Measurements from ENCODE around the gene LCN12.

Gene LCN12

DNA sequence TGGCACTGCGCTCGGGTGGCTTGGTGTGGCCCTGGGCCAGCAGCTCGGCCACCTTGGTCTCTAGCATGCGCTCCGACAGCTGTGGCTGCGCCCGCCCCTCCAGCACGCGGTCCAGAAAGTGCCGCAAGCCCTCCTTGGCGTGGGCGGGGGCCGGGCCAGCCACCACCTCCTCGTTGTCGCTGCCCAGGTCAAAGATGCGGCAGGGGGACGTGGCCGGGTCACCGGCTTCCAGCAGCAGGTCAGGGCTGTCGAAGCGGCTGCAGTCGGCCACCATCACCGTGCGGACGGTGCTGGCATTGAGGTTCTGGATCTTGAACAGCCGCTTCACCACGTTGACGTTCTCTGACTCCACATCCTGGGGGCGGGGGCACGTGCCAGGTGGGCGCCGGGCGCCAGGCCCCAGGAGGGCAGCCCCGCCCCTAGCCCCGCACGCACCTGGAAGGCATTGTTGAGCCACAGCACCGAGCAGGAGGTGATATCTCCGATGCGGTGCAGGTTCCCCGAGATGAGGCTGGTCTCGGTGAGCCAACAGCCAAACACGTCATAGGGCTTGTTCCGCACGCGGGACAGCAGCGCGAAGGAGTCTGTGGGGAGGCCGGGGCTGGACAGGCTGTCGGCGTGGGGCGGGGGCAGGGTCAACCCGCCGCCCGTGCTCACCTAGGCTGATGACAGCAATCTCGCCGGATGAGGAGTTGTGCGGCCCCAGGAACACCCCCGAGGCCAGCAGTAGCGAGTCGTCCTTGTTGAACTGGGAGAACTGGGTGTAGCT is 9.8 kb upstream of the LCN12 start:
- Histone ChIP-seq H3K4ac (ENCODE audit: low read depth in 1 of 2, low read length in 2 of 2) (no peak overlapping the region), H4K8ac (ENCODE audit: low read length) (peak overlapping the region; percentile 31), H3K4me2 (ENCODE audit: low read length, poor library complexity, severe bottlenecking) (no peak overlapping the region), H3K4me3 (ENCODE audit: insufficient read depth in 1 of 2, low read depth in 1 of 2, low read length in 2 of 2) (peak overlapping the region; percentile 27 to 89), H2AK5ac (ENCODE audit: low read length, severe bottlenecking) (no peak overlapping the region), H3K27me3 (ENCODE audit: control insufficient read depth in 1 of 2, insufficient read depth in 1 of 2, low read length in 2 of 2) (no peaks in the 10 kb centered on the region), H3K4me1 (ENCODE audit: control insufficient read depth, insufficient read depth, low read depth, low read length) (peaks cover 23% of the 10 kb centered on the region), H3K27ac (ENCODE audit: low read length, poor library complexity, severe bottlenecking) (no peak overlapping the region), H3K36me3 (ENCODE audit: control insufficient read depth in 1 of 2, insufficient read depth in 2 of 2, low read depth in 1 of 2, low read length in 2 of 2) (peaks cover 41 to 58% of the 10 kb centered on the region in 2 experiments), H3K9ac (ENCODE audit: low read length) (no peak overlapping the region), H2BK5ac (ENCODE audit: low read depth, low read length, poor library complexity, severe bottlenecking) (no peak overlapping the region), H2BK120ac (ENCODE audit: low read depth, low read length) (no peak overlapping the region), H2AFZ (ENCODE audit: low read depth, low read length) (no peak overlapping the region), H2BK12ac (ENCODE audit: low read length in 2 of 2) (peak overlapping the region in 1 of 2 experiments; percentile 13), H3K14ac (ENCODE audit: low read length in 2 of 2) (no peak overlapping the region), H3K79me1 (replicated peaks; ENCODE audit: low read length, poor library complexity, severe bottlenecking) (peaks cover 32% of the 10 kb centered on the region), H2BK15ac (ENCODE audit: low read depth, poor library complexity, severe bottlenecking) (no peak overlapping the region), H3K18ac (ENCODE audit: low read depth in 1 of 2, low read length in 2 of 2) (no peak overlapping the region), H4K91ac (ENCODE audit: low read length) (peak overlapping the region; percentile 47), H3K9me3 (ENCODE audit: control insufficient read depth, low read length) (no peaks in the 10 kb centered on the region), H3K23ac (ENCODE audit: low read length in 2 of 2) (no peak overlapping the region)
- no peak for DNase-seq
- 97% methylated on average over 60 of the region's 60 CpGs for WGBS

DNA sequence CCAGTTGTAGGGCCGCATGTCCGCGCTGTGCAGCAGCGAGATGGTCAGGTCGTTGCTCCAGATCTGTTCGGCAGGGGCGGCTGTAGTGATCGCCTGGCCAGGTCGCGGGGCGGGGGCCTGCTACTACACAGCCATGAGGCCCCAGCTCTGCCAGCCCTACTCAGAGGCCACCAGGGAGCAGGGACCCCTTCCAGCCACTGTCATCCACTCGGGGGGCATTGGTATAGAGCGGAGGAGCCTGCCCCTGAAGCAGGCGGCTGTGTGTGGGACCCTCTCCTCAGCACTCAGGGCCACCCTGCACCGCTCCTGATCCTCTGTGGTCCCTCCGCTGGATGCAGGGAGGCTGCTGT is 9.2 kb upstream of the LCN12 start:
- peaks cover 41 to 53% of the 10 kb centered on the region in 2 experiments for H3K36me3 ChIP-seq (ENCODE audit: control insufficient read depth in 1 of 2, insufficient read depth in 2 of 2, low read depth in 1 of 2, low read length in 2 of 2)
- no peak overlapping the region for H3K23ac ChIP-seq (ENCODE audit: low read length in 2 of 2)
- no peak overlapping the region for H2AFZ ChIP-seq (ENCODE audit: low read depth, low read length)
- H4K91ac ChIP-seq (ENCODE audit: low read length): no peak overlapping the region
- H3K4ac ChIP-seq (ENCODE audit: low read depth in 1 of 2, low read length in 2 of 2): no peak overlapping the region
- H3K18ac ChIP-seq (ENCODE audit: low read depth in 1 of 2, low read length in 2 of 2): no peak overlapping the region
- H2BK5ac ChIP-seq (ENCODE audit: low read depth, low read length, poor library complexity, severe bottlenecking): no peak overlapping the region
- no peak overlapping the region for H4K8ac ChIP-seq (ENCODE audit: low read length)
- H3K4me3 ChIP-seq (ENCODE audit: insufficient read depth in 1 of 2, low read depth in 1 of 2, low read length in 2 of 2): peak overlapping the region; percentile 89 to 90
- H2BK12ac ChIP-seq (ENCODE audit: low read length in 2 of 2): no peak overlapping the region
- WGBS: 90% methylated on average over 16 of the region's 16 CpGs
- H3K27me3 ChIP-seq (ENCODE audit: control insufficient read depth in 1 of 2, insufficient read depth in 1 of 2, low read length in 2 of 2): no peaks in the 10 kb centered on the region
- H3K4me1 ChIP-seq (ENCODE audit: control insufficient read depth, insufficient read depth, low read depth, low read length): peaks cover 27% of the 10 kb centered on the region
- H3K9ac ChIP-seq (ENCODE audit: low read length): peak overlapping the region; percentile 92
- peak overlapping the region; percentile 13 for H2BK15ac ChIP-seq (ENCODE audit: low read depth, poor library complexity, severe bottlenecking)
- H3K79me1 ChIP-seq (replicated peaks; ENCODE audit: low read length, poor library complexity, severe bottlenecking): peaks cover 26% of the 10 kb centered on the region
- H2BK120ac ChIP-seq (ENCODE audit: low read depth, low read length): no peak overlapping the region
- peak overlapping the region; percentile 69 for H3K4me2 ChIP-seq (ENCODE audit: low read length, poor library complexity, severe bottlenecking)
- no peak overlapping the region for H3K27ac ChIP-seq (ENCODE audit: low read length, poor library complexity, severe bottlenecking)
- H2AK5ac ChIP-seq (ENCODE audit: low read length, severe bottlenecking): no peak overlapping the region
- no peaks in the 10 kb centered on the region for H3K9me3 ChIP-seq (ENCODE audit: control insufficient read depth, low read length)
- no peak overlapping the region for H3K14ac ChIP-seq (ENCODE audit: low read length in 2 of 2)
- DNase-seq: no peak

DNA sequence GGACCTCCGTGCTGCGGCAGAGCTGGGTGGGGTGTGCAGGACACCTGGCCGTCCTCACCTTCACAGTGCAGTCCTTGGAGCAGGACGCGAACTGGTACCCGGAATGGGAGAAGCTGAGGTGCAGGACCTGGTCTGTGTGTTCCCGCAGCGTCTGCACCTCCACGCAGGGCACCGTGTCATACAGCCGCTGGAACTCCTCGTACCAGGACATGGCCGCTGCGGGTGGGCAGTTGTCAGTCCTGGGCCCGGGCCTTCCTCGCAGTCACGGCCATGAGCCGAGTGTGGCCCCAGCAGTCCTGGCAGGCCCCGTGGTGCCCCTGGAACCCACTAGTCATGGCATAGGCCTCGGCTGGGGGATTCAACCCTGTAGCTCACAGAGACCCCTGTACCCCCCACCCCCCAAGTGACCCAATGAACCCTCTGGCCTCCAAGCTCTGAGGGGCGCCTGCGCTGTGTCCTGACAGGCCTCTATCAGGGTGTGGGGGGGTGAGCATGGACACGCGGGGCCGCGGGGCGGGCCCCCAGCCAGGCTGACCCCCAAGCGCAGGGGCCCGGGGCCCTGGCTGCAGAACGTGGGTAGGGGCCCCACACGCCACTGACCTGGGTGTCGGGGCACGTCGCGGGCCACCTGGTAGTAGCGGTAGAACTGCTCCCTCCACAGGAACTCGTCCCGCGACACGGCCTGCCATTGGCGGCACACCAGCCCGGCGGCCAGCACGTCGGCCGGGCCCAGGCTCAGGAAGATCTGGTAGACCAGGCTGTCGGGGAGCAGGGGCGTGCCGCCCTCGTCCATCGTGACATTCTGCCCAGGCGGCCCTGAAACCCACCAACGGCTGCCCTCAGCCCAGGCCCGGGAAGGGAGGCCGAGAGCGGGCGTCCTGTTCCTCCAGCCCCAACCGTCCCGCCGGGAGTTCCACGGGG is 8.5 kb upstream of the LCN12 start:
- H3K4ac ChIP-seq (ENCODE audit: low read depth in 1 of 2, low read length in 2 of 2): peak overlapping the region; percentile 67 to 97
- no peak for DNase-seq
- H2BK15ac ChIP-seq (ENCODE audit: low read depth, poor library complexity, severe bottlenecking): no peak overlapping the region
- peak overlapping the region; percentile 83 for H2BK120ac ChIP-seq (ENCODE audit: low read depth, low read length)
- peaks cover 41 to 49% of the 10 kb centered on the region in 2 experiments for H3K36me3 ChIP-seq (ENCODE audit: control insufficient read depth in 1 of 2, insufficient read depth in 2 of 2, low read depth in 1 of 2, low read length in 2 of 2)
- no peak overlapping the region for H2AK5ac ChIP-seq (ENCODE audit: low read length, severe bottlenecking)
- H3K27me3 ChIP-seq (ENCODE audit: control insufficient read depth in 1 of 2, insufficient read depth in 1 of 2, low read length in 2 of 2): no peaks in the 10 kb centered on the region
- peak overlapping the region in 1 of 2 experiments; percentile 70 for H2BK12ac ChIP-seq (ENCODE audit: low read length in 2 of 2)
- H3K9me3 ChIP-seq (ENCODE audit: control insufficient read depth, low read length): no peaks in the 10 kb centered on the region
- peak overlapping the region; percentile 89 to 90 for H3K4me3 ChIP-seq (ENCODE audit: insufficient read depth in 1 of 2, low read depth in 1 of 2, low read length in 2 of 2)
- peak overlapping the region; percentile 92 for H3K9ac ChIP-seq (ENCODE audit: low read length)
- WGBS: 29% methylated on average over 51 of the region's 61 CpGs
- H3K23ac ChIP-seq (ENCODE audit: low read length in 2 of 2): peak overlapping the region; percentile 79 to 97
- peak overlapping the region; percentile 88 to 95 for H3K18ac ChIP-seq (ENCODE audit: low read depth in 1 of 2, low read length in 2 of 2)
- H4K91ac ChIP-seq (ENCODE audit: low read length): peak overlapping the region; percentile 95
- H2BK5ac ChIP-seq (ENCODE audit: low read depth, low read length, poor library complexity, severe bottlenecking): peak overlapping the region; percentile 9
- H3K14ac ChIP-seq (ENCODE audit: low read length in 2 of 2): peak overlapping the region in 1 of 2 experiments; percentile 98
- peaks cover 30% of the 10 kb centered on the region for H3K4me1 ChIP-seq (ENCODE audit: control insufficient read depth, insufficient read depth, low read depth, low read length)
- H3K79me1 ChIP-seq (replicated peaks; ENCODE audit: low read length, poor library complexity, severe bottlenecking): peaks cover 25% of the 10 kb centered on the region
- H2AFZ ChIP-seq (ENCODE audit: low read depth, low read length): no peak overlapping the region
- H3K4me2 ChIP-seq (ENCODE audit: low read length, poor library complexity, severe bottlenecking): peak overlapping the region; percentile 69
- H4K8ac ChIP-seq (ENCODE audit: low read length): peak overlapping the region; percentile 53
- H3K27ac ChIP-seq (ENCODE audit: low read length, poor library complexity, severe bottlenecking): no peak overlapping the region

DNA sequence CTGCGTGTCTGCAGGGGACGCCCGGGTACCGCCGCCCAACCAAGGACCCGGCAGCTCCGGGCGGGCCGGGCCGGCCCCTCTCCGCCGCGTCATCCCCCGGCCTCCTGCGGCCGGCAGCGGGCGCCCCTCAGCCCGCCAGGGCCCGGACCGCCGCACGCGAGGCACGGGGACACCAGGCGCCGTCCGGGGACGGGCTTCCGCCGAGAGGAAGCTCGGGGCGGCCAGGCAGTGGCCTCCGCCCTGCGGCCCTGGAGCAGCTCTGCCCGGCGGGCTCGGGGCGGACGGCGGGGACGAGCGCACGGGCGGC is 7.9 kb upstream of the LCN12 start:
- H3K9ac ChIP-seq (ENCODE audit: low read length): peak overlapping the region; percentile 92
- peak overlapping the region; percentile 89 to 90 for H3K4me3 ChIP-seq (ENCODE audit: insufficient read depth in 1 of 2, low read depth in 1 of 2, low read length in 2 of 2)
- peaks cover 38 to 48% of the 10 kb centered on the region in 2 experiments for H3K36me3 ChIP-seq (ENCODE audit: control insufficient read depth in 1 of 2, insufficient read depth in 2 of 2, low read depth in 1 of 2, low read length in 2 of 2)
- WGBS: 0% methylated on average over 19 of the region's 45 CpGs
- peak overlapping the region; percentile 67 to 97 for H3K4ac ChIP-seq (ENCODE audit: low read depth in 1 of 2, low read length in 2 of 2)
- H2BK12ac ChIP-seq (ENCODE audit: low read length in 2 of 2): no peak overlapping the region
- peak overlapping the region; percentile 81 for H2BK5ac ChIP-seq (ENCODE audit: low read depth, low read length, poor library complexity, severe bottlenecking)
- H3K9me3 ChIP-seq (ENCODE audit: control insufficient read depth, low read length): no peaks in the 10 kb centered on the region
- peak overlapping the region; percentile 32 for H2AFZ ChIP-seq (ENCODE audit: low read depth, low read length)
- H3K4me1 ChIP-seq (ENCODE audit: control insufficient read depth, insufficient read depth, low read depth, low read length): peaks cover 32% of the 10 kb centered on the region
- H4K8ac ChIP-seq (ENCODE audit: low read length): peak overlapping the region; percentile 94
- H3K4me2 ChIP-seq (ENCODE audit: low read length, poor library complexity, severe bottlenecking): peak overlapping the region; percentile 69
- no peak overlapping the region for H2AK5ac ChIP-seq (ENCODE audit: low read length, severe bottlenecking)
- H2BK120ac ChIP-seq (ENCODE audit: low read depth, low read length): peak overlapping the region; percentile 83
- no peaks in the 10 kb centered on the region for H3K27me3 ChIP-seq (ENCODE audit: control insufficient read depth in 1 of 2, insufficient read depth in 1 of 2, low read length in 2 of 2)
- no peak overlapping the region for H3K27ac ChIP-seq (ENCODE audit: low read length, poor library complexity, severe bottlenecking)
- peak overlapping the region in 1 of 2 experiments; percentile 98 for H3K14ac ChIP-seq (ENCODE audit: low read length in 2 of 2)
- peak overlapping the region; percentile 95 for H4K91ac ChIP-seq (ENCODE audit: low read length)
- peaks cover 25% of the 10 kb centered on the region for H3K79me1 ChIP-seq (replicated peaks; ENCODE audit: low read length, poor library complexity, severe bottlenecking)
- peak; percentile 72 for DNase-seq
- peak overlapping the region; percentile 88 to 95 for H3K18ac ChIP-seq (ENCODE audit: low read depth in 1 of 2, low read length in 2 of 2)
- no peak overlapping the region for H3K23ac ChIP-seq (ENCODE audit: low read length in 2 of 2)
- peak overlapping the region; percentile 93 for H2BK15ac ChIP-seq (ENCODE audit: low read depth, poor library complexity, severe bottlenecking)
